Measurements from ENCODE around the gene KCND1.
A peak's percentile ranks its signal among the peaks of the same experiment; 100 is the strongest.

Gene KCND1

DNA sequence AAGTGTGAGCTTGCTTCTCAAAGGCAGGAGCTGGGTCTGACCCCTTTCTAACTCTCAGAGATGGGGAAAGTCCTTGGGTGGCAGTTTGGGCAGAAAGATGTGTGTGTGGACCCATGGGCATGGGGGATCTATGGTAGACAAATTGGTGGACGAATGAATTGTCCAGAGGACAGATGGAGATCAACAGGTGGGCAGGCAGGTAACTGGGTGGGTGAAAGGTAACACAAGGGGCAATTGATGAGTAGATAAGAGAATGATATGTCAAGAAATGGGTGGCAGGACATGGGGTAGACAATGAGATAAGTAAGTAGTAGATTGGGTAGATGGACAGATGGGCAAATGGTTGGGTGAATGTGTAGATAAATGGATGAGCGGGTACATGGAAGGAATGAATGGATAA is 2.9 kb upstream of the KCND1 start:
- DNase-seq (ENCODE audit: low read depth), result no peak

DNA sequence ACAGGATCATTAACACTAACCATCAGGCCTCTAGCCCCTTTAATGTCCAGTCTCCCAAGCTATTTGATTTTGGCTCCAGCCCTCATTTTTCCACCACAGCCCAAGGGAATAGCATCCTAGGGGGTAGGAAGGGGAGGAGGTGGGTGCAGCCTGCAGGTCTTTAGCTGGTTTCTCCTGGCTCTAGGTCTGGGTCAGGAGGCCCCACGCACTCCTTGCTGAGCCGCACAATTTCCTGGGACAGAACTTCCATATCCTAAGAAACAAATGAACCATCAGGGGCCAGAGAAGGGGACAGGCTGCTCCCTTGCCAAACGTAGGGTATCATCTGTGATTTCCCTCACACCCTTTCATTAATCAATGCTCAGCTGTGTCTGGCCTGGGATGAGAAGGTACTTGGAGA is 2.4 kb upstream of the KCND1 start:
- DNase-seq (ENCODE audit: low read depth), result no peak

DNA sequence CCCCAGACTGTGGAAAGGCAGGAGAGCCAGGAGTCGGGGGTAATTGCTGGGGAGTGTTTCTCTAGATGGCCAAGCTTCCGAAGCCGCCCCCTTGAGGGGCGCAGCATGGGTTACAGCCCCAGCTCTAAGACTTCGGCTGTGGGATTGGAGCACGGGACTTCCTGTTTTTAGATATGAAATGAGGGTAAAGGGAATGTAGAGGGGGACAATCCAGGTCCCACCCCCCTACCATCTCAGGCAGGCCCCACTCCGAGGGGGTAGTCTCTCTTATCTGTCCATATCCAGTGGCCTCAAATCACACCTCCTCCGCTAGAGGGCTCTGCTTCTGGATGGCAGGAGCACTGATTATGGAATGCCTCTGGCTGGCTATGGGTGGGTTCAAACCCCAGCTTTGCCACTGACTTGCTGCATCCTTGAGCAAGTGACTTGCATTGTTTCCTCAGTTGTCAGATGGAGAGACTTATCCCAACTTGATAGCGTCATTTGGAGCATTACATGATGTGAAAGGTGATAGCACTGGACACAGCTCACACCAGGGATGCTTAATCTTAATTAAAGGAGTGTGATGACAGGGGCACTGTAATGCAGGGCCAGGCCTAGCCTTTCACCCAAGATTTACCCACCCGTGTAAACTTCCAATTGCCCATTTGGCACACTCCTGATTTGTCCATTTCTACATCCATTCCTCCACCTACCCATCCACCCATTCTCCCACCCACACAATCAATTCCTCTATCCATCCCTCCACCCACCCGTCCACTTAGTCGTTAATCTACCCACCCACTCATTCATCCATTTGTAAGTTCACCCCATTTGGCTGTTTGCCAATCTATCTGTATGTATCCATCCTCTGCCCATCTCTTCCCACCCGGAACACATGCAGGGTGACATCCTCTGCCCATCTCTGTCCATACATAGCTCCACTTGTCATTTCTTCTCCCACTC is 848 bp upstream of the KCND1 start:
- no peak for DNase-seq (ENCODE audit: low read depth)

DNA sequence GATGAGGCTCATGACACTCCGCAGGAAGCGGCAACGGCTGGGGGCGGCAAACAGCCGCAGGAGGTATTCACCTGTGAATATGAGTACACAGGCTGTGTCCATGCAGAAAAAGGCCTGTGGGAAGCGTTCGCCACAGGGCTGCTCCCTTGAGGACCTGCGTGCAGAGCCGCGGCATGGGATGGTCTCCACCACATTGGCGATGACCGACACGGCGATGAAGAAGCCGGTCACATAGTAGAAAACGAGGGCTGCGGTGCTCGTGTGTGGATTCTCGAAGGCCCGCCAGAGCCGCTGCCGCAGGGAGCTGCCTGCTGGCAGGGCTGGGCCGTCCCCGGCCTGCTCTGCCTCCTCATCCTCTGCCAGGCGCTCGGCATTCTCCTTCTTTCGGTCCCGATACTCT is 2.2 kb downstream of the KCND1 start:
- no peak for DNase-seq (ENCODE audit: low read depth)

- DNase-seq (ENCODE audit: low read depth), result no peak
These were observed 3.3 kb downstream of the KCND1 start for GRCh38 chrX:48968377-48968776.

DNA sequence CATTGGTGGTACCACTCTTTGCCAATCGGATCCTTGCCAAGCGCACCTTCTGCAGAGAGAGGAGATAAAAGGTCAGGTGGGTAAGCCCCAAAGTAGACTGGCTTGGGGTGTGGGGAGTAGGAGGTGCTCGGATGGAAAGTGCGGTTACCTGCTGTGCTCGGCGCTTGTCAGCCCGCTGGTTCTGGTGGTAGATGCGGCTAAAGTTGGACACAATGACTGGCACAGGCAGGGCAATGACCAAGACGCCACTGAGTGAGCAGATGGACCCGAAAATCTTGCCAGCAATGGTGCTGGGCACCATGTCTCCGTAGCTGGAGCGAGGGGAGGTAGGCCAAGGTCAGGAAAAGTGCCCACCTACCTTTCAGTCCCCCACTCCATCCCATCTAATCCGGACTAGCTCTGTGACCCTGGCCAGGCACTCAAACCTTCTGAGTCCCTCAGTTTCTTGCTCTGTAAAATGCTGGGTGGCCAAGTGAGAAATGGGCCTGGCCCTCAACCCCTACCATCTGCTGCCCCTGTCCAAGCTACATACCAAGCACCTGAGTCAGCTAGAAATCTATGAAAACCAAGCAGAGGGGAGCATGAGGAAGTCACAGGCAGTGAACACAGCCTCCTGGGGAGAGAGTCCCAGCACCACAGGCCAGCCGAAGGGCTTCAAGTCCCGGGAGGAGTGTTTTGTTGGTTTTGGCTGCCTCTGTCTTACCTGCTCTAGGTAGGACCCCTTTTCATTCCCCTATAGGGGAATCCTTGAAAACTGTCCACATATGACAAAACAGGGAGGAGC is 4.7 kb downstream of the KCND1 start:
- no peak for DNase-seq (ENCODE audit: low read depth)

DNA sequence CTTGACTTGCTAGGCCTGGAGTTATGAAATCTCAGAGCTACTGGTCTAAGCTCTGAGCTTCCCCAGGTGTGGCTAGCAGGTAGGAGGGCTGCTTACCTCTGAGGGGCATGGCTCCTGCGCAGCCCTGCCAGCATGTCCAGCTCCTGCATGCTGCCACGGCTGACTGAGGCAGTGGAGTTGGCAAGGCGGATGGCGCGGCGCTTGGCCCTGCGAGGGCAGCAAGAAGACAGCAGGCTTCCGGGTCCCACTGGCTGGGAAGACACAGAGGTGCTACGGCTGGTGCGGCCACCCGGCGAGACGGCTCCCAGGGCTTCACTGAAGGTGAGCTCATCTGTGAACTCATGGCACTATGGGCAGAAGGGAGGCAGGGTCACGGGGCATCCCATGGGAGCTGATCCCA is 5.7 kb downstream of the KCND1 start:
- no peak for DNase-seq (ENCODE audit: low read depth)

DNA sequence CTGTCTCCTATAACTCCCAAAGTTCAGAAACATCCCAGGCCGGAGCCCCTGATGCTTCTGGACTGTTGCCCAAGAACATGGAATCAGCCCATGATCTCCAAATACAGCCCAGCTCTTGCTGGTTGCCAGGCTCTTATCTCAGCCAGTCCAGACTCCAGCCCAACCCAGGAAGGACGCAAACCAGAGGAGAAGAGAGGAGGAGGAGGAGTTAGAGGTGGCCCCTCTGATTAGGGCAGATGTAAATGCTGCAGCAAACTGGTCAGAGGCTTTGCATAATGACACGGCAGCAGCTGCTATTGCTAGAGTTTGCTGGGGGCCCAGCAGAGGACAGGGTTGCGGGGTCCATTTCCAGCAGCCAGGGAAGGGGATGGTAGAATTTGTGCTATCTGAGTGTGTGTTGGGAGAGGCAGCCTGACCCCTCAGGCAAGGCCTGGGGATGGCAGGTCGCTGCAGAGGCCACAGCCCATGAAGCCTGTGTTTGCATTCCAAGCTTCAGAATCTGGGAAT is 10.0 kb downstream of the KCND1 start:
- DNase-seq (ENCODE audit: low read depth), result no peak

- no peak for DNase-seq (ENCODE audit: low read depth)
These were observed 11.4 kb downstream of the KCND1 start for GRCh38 chrX:48960291-48960690.

DNA sequence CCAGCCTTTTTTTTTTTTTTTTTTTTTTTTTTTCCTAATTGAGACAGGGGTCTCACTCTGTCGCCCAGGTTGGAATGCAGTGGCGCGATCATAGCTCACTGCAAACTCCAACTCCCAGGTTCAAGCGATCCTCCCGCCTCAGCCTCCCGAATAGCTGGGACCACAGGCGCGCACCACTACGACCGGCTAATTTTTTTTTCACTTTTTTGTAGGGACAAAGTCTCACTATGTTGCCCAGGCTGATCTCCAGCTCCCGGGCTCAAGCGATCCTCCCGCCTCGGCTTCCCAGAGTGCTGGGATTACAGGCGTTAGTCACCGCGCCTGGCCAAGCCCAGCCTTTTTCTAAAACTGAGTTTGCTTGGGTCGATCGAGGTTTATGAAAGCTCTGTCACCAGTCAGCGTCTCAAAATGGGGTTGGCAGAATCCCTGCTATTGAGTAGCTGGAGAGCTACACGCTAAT is 13.0 kb downstream of the KCND1 start:
- no peak for DNase-seq (ENCODE audit: low read depth)

DNA sequence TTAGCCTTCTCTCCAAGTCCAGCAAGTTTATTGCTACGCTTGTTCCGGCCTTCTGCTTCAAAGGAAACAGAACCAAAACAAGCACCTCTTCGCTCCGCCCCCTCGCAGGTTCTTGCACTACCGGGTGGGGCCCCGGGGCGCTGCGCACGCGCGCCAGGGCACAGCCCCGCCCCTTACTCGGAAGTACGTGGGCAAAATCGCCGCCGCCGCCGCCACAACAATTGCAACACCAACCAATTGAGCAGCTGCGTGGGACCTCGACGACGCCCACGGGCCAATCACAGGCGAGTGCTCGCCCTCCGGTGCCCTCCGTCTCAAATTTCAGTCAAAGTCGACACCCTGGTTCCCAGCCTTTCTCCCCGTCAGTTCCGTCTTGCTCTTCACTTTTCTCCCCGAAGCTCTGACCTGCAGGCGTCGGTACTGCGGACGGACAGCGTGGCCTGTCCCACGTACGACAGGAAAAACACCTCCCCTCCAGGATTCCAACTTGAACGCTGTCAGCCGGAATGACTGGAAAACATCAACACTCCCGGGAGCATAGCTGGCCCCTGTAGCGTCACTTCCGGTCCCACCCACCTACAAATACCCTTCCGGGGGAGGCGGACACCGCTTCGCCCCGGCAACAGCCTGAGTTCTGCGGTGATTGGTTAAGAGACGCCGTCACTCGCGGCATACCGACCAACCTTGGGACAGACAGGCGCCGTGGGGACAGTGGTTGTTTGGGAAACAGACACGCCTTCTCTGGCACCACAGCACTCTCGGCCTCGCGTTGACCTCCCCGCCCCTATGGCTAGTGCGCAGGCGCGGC is 13.6 kb downstream of the KCND1 start:
- peak; percentile 85 for DNase-seq (ENCODE audit: low read depth)

DNA sequence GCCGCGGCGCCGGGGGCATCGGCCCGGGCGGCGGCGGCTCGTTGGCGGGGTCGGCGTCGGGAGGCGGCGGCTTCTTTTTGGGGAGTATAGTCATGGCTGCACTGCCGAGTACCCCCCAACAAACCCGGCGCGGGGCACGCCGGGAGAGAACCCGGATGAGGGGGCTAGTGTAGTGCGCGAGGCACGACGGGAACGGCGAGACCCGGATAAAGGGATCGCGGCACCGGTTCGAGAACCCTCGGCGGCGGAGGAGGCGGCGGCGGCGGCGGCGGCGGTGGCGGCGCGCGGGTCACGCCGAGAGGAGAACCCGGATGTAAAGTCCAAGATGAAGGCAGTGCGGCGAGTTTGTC is 14.2 kb downstream of the KCND1 start, which contains the start of gene OTUD5:
TSS of gene OTUD5 (minus strand) at position 131 of the 350 bp plus-strand sequence. CDS start at position 94, 37 bp downstream.
- peak; percentile 62 for DNase-seq (ENCODE audit: low read depth)

DNA sequence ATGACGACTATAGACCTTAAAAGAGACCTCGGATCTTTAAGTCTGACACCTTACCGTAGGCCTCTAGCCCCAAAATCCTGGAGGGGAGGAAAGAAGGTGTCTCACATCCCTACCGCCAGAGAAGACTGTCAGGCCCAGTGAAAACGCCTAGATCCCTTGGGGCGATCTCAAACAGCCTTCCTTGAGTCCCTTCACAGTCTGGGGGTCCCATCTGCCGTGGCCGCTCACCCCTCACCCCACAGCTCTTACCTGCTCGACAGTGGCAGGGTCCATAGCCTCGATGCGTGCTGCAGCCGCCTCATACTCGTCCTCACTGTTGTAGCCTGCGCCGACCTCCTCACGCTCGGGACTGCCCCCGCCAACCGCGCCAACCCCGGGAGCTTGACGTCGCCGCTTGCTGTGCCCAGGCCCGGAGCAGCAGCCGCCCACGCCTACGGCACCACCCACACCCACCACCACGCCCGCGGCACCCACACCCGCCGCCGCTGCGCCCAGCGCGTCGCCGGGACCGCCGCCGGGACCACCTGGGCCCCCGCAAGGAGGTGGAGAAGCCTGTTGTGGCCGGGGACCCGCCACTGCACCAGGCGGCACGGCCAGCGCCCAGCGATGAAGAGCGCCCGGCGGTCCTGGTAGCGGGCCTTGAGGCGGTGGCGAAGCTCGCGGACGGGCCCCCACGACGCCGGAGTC is 14.8 kb downstream of the KCND1 start:
- peak; percentile 35 for DNase-seq (ENCODE audit: low read depth)

DNA sequence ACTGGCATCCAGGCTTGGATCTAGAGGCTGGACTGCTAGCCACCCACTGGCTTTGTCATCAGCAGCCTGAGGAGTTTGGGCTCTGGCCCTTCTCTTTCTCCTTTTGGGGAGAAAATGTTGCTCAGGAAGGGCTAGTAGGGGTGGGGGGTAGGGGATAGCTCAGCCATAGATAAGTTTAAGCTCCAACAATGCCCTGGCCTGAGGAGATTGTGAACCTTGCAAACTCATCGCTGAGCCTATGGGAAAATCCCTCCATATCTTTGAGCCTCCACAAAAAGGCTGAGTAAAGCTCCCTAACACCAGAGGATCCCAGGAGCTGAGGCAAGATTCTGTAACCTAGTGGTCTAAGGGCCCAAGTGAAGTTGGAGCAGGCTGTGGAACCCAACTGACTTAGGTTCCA is 23.1 kb downstream of the KCND1 start:
- no peak for DNase-seq (ENCODE audit: low read depth)

- no peak for DNase-seq (ENCODE audit: low read depth)
These were observed 25.9 kb downstream of the KCND1 start for GRCh38 chrX:48945517-48946348.

DNA sequence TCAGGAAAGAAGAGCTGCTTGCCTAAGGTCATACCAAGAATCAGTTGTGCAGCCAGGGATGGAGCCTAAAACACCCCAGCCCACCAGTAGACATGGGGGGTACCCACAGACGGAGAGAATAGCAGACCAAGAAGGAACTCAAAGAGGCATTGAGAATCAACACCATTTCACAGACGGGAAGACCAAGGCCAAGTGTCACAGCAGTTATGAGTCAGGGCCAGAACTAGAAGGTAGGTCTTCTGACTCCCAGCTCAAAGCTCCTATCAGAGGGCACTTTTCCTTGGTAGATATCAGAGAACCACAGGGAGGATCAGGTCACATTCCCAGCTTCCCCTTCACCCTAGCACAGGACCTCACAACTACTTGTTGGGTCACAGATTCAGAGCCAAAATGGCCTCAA is 28.7 kb downstream of the KCND1 start:
- DNase-seq (ENCODE audit: low read depth), result no peak

DNA sequence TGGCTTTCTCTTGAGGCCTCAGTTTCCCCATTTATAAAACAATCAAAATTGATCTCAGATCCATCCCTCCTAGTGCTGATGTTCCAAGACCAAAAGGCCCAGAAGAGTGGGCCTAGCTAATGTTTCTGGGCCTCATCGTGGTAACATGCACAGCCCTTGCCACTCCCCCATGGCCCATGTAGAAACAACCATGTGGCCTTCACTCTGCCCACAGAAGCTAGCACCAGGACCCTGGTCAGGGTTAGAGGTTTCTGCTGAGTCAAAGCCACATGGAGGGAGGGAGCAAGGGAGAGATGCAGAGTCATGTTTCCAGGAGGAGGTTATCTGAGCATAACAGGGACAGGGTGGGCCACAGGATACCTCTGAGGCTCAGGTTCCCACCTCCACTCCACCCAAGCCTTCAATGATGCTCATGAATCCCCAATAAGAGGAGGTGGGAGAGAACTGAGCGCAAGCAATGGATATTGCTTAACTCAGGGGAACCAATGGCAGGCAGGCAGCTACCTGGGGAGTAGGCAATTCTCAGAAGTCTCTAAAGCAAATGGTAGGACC is 31.2 kb downstream of the KCND1 start:
- no peak for DNase-seq (ENCODE audit: low read depth)

GRCh38 chrX:48939524-48940228 is 32.0 kb downstream of the KCND1 start:
- no peak for DNase-seq (ENCODE audit: low read depth)

DNA sequence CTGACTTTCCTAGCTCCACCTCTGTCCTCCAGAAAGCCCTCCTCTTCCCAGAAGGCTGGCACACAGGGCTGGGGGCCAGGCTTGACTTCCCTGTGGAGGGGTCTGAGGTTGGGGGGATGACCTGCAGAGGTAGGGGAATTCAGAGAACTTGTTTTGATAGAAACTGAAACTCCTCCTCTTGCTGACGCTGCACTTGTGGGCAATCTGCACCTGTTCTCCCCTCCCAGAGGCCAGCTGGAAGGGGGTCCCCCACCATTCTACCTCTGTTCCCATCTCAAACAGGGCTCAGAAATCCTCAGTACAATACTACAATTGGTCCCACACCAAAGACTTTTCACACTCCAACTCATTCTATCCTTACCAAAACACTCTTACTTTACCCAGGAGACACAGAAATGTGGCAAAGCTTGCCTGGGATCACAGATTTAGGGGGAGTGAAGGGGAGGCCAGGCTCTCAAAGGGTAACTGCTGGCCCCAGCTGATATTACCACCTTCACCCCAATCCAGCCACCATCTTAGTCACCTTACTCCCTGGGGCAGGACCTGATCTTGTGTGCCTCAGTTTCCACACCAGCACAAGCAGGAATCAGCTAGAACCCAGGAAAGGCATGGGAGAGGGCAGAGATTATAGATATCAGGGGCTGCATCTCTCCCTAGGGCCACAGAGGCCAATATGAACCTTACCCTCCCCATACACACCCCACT is 32.8 kb downstream of the KCND1 start:
- peak; percentile 61 for DNase-seq (ENCODE audit: low read depth)

Data from activated gamma-delta T cell treated with anti-CD3 and anti-CD28 coated beads, Interleukin-2, amount 50 U/mL, for 16 hours (primary cell).